HG03280 (cell line): ENCODE measurements around the gene TIPARP.
"Not testable (repeated sequence)": the region's sequence is repeated elsewhere in the genome, so short reads cannot be mapped to it uniquely, and the experiment has no call there.

Experiments used
- ATAC-seq: cut with Tn5 transposase; IDR thresholded peaks from one replicate; pipeline ENCODE4 v1.9.1; 2021; ENCODE audit warnings: mild to moderate bottlenecking, moderate library complexity; ENCODE audit not compliant: unreplicated experiment

The TIPARP gene

GRCh38 chr3:156707588-156707987 lies 33.2 kb downstream of the TIPARP start:
- no peak for ATAC-seq

DNA sequence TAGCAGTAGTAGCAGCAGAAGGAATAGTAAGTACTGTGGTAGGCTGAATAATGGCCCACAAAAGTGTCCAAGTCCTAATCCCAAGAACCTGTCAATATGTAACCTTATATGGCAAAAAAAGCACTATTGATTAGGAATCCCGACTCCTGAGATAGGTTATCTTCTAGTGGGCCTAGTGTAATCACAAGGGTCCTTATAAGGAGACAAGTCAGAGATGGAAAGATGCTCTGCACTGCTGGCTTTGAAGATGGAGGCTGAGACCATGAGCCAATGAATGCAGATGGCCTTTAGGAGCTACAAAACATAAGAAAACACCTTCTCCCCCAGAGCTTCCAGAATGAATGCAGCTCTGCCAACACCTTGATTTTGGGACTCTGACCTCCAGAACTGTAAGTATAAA lies 36.0 kb downstream of the TIPARP start:
- no peak for ATAC-seq

GRCh38 chr3:156711113-156711512 lies 36.7 kb downstream of the TIPARP start:
- no peak for ATAC-seq

DNA sequence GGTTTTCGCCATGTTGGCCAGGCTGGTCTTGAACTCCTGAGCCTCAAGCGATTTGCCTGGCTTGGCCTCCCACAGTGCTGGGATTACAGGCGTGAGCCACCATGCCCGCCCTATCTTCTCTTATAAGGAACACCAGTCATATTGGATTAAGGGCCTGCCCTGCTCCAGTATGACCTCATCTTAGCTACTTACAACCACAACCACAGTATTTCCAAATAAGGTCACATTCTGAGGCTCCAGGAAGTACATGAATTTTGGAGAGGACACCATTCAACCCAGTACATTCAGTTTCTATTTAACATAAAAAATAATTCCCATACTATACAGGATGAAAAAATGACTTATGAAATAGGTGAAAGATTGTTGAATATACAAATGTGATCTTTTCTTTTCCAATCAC lies 37.6 kb downstream of the TIPARP start:
- not testable (repeated sequence) for ATAC-seq

- no peak for ATAC-seq
Observed at GRCh38 chr3:156716105-156716862, 41.9 kb downstream of the TIPARP start.

DNA sequence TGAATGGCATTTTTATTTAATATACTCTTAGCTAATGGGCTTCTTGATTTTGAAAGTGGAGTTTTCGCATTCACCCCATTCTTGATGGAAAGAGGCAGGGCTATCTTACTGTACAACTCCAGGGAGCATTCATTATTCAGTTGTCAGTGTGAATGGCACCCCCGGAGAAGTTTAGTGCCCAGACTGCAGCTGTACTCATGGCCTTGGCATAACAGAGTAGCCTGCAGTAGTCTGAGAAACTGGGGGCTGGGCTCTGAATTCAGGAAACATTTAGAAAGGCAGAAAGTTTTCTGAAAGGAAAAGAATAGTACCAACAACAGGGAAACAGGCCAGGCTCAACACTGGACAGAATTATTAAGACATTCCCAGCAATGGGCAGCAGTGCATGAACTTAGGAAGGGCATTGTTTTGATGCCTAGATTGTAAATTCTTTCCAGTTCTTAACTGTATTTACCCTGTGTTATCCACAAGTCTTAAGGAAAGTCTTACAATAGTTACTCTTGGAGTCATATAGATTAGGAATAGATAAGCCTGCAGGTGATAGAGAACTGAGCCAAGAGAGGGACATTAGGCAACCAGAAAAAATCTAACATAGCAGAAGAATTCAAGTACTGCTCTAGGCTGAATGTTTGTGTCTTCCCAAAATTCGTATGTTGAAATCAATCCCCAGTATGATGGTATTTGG lies 44.4 kb downstream of the TIPARP start:
- no peak for ATAC-seq

DNA sequence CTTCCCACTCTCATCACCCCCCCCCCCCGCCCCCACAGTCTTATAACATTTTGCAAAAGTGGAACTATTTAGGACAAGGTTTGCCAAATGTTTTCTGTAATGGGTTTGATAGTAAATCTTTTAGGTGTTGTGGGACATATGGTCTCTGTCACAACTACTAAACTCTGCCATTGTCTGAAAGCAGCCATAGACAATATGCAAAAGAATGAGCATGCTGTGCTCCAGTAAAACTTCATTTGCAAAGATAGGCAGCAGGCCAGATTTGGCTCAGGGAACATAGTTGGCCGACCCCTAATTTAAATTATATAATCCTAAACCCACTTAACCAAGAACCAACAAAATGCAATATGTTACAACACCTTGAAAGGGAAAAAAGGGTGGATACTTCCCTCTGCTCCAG lies 46.4 kb downstream of the TIPARP start:
- no peak for ATAC-seq

DNA sequence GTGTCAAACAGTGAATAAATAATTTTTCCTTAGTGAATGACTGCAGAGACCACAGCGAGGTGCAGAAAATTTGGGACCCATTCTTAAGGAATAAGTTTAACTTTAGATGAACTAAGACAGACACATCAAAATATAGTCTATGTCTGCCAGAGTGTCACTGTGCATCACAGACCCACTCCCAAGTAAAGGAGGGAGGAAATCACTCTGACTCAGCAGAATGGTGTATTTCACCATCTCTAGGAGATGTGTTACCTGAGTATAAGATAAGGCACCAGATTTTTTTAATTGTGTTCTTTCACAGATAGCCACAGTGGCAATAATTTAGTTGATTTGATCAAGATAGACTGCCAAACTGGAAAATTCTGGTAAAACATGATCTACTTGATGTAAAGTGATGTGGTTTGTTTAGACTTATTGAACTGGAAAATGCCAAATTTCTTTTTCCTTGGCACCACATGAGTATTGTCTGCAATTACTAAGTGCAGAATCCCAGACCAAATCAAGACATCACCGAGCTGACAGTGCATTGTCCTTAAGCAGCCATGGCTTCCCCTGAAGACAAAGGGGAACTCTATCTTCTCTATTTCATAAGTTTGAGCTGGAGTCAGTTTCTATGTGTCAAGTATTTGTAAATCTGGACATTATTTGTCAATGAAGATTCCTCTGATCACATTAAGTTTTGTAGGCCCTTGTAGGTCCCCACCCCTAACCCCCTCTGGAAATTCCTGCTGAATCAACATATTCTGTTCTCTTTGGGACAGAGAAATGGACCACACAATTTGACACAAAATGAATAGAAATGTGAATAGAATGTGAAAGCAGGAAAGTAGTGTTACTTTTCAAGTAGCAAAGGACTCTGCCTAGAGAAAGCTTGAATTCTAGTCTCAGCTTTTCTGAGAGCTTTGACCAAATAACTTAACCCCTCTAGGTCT lies 47.6 kb downstream of the TIPARP start:
- no peak for ATAC-seq

GRCh38 chr3:156723182-156723619 lies 48.8 kb downstream of the TIPARP start:
- no peak for ATAC-seq

DNA sequence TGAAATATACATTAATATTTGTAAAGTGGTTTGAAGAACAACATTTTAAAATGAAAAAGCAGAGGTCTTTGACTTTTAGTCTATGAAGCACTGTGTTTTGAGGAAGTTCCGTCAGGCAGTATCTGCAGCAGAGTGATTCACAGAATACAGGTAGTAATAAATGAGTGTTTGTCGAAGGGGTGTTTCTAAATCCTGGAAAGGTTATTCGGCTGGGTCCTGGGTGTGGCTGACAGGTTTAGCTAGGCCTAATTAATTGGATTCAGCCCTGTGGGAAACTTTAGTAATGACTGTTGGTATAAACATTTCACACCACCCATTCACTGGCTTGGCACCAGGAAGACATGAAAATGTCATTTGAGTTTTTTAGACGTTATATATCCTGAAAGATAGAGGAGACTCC lies 51.3 kb downstream of the TIPARP start:
- no peak for ATAC-seq

DNA sequence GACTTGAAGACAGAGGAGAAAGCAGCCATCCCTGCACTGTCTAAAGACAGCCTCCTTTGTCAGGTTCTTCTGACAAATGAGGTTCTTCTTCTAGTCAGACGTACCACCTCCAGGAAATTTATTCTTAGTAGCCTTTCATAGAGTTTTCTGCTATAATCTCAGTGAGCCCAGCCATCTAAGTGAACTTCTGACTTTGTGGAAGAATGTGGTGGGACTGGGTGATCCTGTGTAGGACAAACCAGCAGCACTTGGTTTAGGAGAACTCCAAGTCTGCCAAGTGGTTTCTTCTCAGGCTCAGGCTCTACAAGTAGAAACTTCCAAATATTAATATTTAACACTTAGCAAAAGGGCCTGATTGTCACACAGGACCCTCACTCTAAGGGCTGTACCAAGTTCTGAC lies 52.1 kb downstream of the TIPARP start:
- ATAC-seq: no peak

DNA sequence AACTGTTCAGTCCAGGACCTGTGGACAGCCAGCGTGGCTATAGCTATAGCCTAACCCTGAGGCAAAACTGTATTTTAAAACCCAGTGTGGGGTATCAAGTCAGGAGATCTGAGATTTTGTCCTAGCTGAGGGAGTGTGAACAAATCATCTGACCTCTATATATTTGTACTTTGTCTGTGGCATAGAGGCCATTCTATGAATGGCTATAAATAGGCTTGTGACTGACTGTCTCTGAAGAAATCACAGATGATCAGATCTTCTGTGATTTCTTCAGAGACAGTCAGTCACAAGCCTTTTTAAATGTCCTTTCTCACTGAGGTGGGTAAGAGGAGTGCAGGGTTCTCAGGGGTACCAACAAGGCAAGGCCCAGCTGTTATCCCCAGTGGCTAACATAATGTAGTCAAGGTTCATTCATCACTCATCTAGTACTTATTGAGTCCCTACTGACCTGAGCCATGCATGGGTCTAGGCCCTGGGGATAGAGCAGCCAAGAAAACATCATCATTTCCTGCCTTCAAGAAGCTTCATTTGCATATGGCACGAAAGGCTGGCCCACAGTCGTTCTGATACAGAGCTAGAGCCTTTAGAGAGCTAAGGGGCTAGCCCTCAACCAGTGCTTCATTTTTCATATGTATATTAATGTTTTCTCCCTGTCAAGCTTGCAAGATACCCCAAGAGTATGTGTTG lies 53.3 kb downstream of the TIPARP start:
- ATAC-seq: peak; percentile 94

GRCh38 chr3:156728267-156728985 lies 54.0 kb downstream of the TIPARP start:
- no peak for ATAC-seq

DNA sequence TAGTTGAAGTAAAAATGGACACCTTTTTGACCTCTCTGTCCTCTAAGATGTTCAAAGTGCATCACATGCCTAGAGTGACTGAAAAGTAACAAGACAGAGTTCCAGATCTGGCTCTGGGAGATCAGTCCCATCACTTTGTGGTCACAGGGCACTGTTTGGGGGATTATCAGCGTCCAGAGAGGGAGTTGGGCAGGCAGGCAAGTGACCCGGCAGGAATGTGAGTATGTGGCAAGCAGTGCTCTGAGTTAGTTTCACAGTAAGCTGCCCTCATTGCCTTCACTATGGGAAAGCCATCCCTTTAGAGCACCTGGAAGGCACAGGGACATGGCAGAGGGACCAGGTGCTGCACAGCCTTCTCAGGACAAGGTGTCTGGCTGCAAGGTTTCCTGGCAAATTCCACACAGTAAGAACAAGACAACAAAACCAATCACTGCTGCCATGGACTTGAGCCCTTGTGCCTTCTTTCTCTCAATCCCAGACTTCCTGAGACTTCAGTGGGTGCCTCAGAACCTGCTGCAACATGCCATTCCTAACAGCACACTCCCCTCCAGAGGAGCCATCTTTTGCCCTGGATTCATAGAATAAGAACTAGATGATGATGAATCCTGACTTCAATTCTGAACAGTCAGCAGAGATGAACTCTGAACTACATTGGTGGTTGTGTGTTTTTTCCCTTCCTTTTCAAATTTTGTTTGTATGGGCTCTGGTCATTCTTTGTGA lies 55.2 kb downstream of the TIPARP start:
- ATAC-seq: no peak

DNA sequence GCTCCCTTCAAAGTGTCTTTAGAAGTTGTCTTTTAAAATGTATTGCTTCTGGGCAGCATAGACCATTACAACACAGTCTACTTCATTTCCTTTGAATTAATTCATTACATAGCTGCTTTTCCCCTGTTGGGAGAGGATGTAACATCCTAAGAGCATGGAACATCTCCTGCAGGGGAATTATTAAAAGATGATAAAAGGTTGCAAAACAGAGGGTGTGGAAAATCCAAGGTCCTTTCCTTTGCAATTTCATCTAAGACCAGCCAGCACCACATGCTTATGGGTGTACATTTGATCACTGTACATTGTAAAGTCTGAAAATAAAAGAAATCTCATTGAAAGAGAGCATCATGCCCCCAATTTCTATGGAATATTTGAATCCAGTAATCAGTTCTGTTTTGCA lies 57.4 kb downstream of the TIPARP start:
- no peak for ATAC-seq

- ATAC-seq: no peak
Observed at GRCh38 chr3:156732261-156732660, 57.9 kb downstream of the TIPARP start.

- no peak for ATAC-seq
Observed at GRCh38 chr3:156732715-156733421, 58.5 kb downstream of the TIPARP start.

- not testable (repeated sequence) for ATAC-seq
Observed at GRCh38 chr3:156734661-156735060, 60.3 kb downstream of the TIPARP start.

GRCh38 chr3:156735471-156735870 lies 61.1 kb downstream of the TIPARP start:
- no peak for ATAC-seq
